ENCODE results near the gene KRTAP10-6.
"Not testable (repeated sequence)": the region's sequence is repeated elsewhere in the genome, so short reads cannot be mapped to it uniquely, and the experiment has no call there.

The KRTAP10-6 gene, protein sequence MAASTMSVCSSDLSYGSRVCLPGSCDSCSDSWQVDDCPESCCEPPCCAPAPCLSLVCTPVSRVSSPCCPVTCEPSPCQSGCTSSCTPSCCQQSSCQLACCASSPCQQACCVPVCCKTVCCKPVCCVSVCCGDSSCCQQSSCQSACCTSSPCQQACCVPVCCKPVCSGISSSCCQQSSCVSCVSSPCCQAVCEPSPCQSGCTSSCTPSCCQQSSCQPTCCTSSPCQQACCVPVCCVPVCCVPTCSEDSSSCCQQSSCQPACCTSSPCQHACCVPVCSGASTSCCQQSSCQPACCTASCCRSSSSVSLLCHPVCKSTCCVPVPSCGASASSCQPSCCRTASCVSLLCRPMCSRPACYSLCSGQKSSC

DNA sequence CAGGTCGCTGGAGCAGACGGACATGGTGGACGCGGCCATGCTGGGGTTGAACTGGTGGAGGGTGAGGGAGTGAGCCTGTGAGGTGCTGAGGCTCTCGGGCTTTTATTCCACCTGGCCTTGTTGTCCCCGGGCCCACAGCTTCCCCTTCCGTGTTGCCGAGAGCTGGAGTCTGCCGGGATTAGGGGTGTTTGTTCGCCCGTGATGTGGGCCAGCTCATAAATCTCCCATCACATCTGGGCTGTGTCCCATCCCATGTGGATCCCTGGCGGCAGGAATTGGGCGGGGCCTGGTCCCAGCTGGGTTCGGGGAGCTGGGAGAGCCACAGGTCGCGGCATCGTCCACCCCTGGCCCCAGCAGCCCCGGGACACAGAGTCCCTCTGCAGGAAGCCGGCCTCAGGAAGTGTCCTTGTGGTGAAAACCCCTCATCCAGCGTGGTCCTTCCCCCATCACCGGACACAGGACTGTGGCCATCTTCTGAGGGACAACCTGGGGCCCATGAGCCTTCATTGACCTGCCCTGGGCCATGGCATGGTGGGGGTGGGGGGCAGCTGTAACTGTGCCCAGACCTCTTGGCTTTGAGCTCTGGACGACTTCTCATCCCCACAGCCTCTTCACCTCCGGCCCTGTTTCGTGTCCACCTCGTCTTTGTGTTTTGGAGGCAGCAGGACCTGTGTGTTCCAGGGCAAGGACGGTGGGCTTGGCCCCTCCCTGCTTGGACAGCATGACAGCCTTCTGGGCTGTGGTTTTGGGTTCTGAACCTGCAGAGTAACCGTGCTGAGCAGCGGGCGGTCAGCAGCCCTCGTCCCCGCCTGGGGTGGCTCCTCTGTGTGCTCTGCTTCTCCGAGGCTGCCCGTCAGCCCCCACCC is at the start of gene KRTAP10-6:
KRTAP10-6 (minus strand) TSS at position 60 of the 866 bp plus-strand sequence; CDS start at position 39, 21 bp downstream.
- no peak for TF ChIP-seq EZH2phosphoT487 (IDR thresholded peaks at IDR 0.05; ENCODE audit: low read depth)
- TF ChIP-seq, protein P1, sequence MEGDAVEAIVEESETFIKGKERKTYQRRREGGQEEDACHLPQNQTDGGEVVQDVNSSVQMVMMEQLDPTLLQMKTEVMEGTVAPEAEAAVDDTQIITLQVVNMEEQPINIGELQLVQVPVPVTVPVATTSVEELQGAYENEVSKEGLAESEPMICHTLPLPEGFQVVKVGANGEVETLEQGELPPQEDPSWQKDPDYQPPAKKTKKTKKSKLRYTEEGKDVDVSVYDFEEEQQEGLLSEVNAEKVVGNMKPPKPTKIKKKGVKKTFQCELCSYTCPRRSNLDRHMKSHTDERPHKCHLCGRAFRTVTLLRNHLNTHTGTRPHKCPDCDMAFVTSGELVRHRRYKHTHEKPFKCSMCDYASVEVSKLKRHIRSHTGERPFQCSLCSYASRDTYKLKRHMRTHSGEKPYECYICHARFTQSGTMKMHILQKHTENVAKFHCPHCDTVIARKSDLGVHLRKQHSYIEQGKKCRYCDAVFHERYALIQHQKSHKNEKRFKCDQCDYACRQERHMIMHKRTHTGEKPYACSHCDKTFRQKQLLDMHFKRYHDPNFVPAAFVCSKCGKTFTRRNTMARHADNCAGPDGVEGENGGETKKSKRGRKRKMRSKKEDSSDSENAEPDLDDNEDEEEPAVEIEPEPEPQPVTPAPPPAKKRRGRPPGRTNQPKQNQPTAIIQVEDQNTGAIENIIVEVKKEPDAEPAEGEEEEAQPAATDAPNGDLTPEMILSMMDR (IDR thresholded peaks at IDR 0.05; ENCODE audit: low read depth, low read length), result no peak
- Histone ChIP-seq H3K4me1 (ENCODE audit: low read length) (no peaks in the 10 kb centered on the region), H3K36me3 (replicated peaks; ENCODE audit: low read depth, low read length) (no peaks in the 10 kb centered on the region), H4K20me1 (ENCODE audit: insufficient read depth, low read length) (no peaks in the 10 kb centered on the region), H2AFZ (ENCODE audit: low read depth, low read length) (no peak within 1 kb of the TSS), H3K4me2 (ENCODE audit: low read length) (no peak within 1 kb of the TSS), H3K4me3 (ENCODE audit: low read length) (no peak within 1 kb of the TSS), H3K27ac (ENCODE audit: low read length) (no peak within 1 kb of the TSS), H3K79me2 (ENCODE audit: low read length) (no peaks in the 10 kb centered on the region), H3K27me3 (ENCODE audit: low read depth, low read length) (no peaks in the 10 kb centered on the region), H3K9ac (ENCODE audit: low read length) (no peak within 1 kb of the TSS), H3K9me3 (ENCODE audit: insufficient read depth, low read length) (no peaks in the 10 kb centered on the region)

DNA sequence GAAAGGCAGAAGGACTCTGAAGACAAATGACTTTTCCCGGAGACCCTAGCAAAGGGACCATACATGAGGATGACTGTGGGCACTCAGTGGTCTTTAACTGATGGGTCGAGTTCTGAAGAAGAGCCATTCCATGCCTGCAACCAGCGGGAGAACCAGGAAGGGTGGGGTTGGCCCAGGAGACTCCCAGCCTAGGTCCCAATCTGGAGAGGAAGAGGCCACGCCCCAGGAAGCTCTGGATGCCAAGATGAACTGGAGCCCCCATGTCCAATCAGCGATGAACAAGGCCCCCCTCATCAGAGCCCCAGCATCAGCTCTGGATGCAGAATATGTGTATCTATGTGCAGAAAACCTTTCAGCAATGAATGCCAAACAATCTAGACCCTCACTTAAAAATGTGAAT is 48.5 kb upstream of the KRTAP10-6 start:
- Histone ChIP-seq H4K20me1 (ENCODE audit: insufficient read depth, low read length) (no peaks in the 10 kb centered on the region), H3K27ac (ENCODE audit: low read length) (no peak overlapping the region), H3K9me3 (ENCODE audit: insufficient read depth, low read length) (0 out of 2 replicates have a peak, but pooled peaks cover 4% of the 10 kb centered on the region), H3K9ac (ENCODE audit: low read length) (no peak overlapping the region), H3K4me2 (ENCODE audit: low read length) (no peak overlapping the region), H3K79me2 (ENCODE audit: low read length) (no peaks in the 10 kb centered on the region), H3K36me3 (replicated peaks; ENCODE audit: low read depth, low read length) (no peaks in the 10 kb centered on the region), H2AFZ (ENCODE audit: low read depth, low read length) (no peak overlapping the region), H3K27me3 (ENCODE audit: low read depth, low read length) (no peaks in the 10 kb centered on the region), H3K4me3 (ENCODE audit: low read length) (no peak overlapping the region), H3K4me1 (ENCODE audit: low read length) (no peaks in the 10 kb centered on the region)
- no peak for TF ChIP-seq EZH2phosphoT487 (IDR thresholded peaks at IDR 0.05; ENCODE audit: low read depth)
- TF ChIP-seq, protein P1 (IDR thresholded peaks at IDR 0.05; ENCODE audit: low read depth, low read length), result no peak

DNA sequence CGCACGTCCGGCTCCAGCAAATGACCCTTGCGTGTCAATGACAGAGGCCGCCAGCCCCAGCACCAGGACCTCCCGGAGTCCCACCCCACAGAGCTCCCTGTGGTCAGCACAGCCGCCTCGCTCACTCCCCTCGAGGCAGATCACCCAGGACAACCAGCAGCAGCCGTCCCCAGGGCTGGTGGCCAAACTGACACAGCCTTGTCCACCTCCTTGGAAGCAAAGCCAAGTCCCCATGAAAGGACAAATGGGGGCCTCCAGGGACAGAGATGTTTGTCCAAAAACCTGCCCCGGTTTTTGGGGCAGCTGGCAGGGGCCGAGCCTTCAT is 47.0 kb upstream of the KRTAP10-6 start:
- TF ChIP-seq, protein P1 (IDR thresholded peaks at IDR 0.05; ENCODE audit: low read depth, low read length), result no peak
- no peak for TF ChIP-seq EZH2phosphoT487 (IDR thresholded peaks at IDR 0.05; ENCODE audit: low read depth)
- Histone ChIP-seq H3K9ac (ENCODE audit: low read length) (no peak overlapping the region), H3K79me2 (ENCODE audit: low read length) (no peaks in the 10 kb centered on the region), H3K9me3 (ENCODE audit: insufficient read depth, low read length) (0 out of 2 replicates have a peak, but pooled peaks cover 4% of the 10 kb centered on the region), H2AFZ (ENCODE audit: low read depth, low read length) (no peak overlapping the region), H3K4me2 (ENCODE audit: low read length) (no peak overlapping the region), H3K27ac (ENCODE audit: low read length) (no peak overlapping the region), H3K27me3 (ENCODE audit: low read depth, low read length) (no peaks in the 10 kb centered on the region; the same call in 1 of the 2 replicates), H3K4me1 (ENCODE audit: low read length) (no peaks in the 10 kb centered on the region), H4K20me1 (ENCODE audit: insufficient read depth, low read length) (no peaks in the 10 kb centered on the region), H3K36me3 (replicated peaks; ENCODE audit: low read depth, low read length) (no peaks in the 10 kb centered on the region), H3K4me3 (ENCODE audit: low read length) (no peak overlapping the region)

DNA sequence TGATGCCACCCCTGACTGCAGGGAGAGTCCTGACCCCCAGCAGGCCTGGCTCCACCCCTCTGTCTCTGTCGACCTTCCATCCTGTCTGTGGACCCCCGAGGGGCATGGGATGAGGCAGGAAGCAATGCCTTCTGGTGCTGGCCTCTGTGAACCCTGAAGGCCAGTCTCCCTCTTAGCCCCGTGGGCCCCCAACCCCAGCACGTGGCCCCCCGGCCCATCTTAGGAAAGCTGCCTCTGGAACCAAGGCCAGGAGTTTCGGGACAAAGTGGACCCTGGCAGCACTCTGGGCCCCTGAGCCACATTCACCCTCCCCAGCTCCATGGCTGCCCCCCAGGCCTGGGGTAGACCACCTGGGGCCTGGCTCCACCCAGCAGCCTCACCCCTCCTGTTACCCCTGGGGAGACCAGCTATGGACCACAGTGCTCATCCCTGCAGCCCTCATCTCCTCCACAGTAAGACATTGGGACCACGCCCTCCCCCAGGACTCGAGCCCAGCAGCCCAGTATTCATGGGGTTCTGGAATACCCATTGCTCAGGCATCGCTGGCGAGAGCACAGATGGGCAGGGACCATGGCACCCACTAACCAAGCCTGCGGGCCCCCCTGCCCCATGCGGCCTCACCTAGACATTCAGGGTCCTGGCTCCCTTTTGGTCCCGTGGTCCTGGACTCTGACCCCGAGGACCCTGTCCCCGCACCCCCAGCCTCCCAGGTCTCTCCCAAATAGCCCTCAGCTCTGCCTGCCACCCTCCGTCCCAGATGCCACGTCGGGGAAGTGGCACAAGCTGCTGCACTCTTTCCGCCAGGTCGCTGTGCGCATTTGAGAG is 46.4 kb upstream of the KRTAP10-6 start:
- not testable (repeated sequence) for H3K4me3 ChIP-seq (ENCODE audit: low read length); H3K9ac ChIP-seq (ENCODE audit: low read length); H4K20me1 ChIP-seq (ENCODE audit: insufficient read depth, low read length); H3K4me2 ChIP-seq (ENCODE audit: low read length); H3K79me2 ChIP-seq (ENCODE audit: low read length); H3K9me3 ChIP-seq (ENCODE audit: insufficient read depth, low read length); H3K27me3 ChIP-seq (ENCODE audit: low read depth, low read length); H3K36me3 ChIP-seq (replicated peaks; ENCODE audit: low read depth, low read length); H3K27ac ChIP-seq (ENCODE audit: low read length); H3K4me1 ChIP-seq (ENCODE audit: low read length); H2AFZ ChIP-seq (ENCODE audit: low read depth, low read length)

DNA sequence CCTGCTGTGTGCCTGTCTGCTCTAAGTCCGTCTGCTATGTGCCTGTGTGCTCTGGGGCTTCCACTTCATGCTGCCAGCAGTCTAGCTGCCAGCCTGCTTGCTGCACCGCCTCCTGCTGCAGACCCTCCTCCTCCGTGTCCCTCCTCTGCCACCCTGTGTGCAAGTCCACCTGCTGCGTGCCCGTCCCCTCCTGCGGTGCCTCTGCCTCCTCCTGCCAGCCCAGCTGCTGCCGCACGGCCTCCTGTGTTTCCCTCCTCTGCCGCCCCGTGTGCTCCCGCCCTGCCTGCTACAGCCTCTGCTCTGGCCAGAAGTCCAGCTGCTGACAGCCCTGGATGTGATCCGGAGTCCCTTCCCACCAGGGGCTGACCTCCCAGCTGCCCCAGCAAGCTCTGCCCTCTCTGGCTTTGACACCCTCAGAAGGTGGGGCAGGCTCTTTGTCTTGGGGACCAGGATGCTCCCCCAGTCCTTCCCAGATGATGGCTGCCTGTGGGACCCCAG is 45.6 kb upstream of the KRTAP10-6 start:
- not testable (repeated sequence) for H3K4me2 ChIP-seq (ENCODE audit: low read length); H3K4me1 ChIP-seq (ENCODE audit: low read length); H3K36me3 ChIP-seq (replicated peaks; ENCODE audit: low read depth, low read length); H2AFZ ChIP-seq (ENCODE audit: low read depth, low read length); H3K4me3 ChIP-seq (ENCODE audit: low read length); H3K9me3 ChIP-seq (ENCODE audit: insufficient read depth, low read length); H3K79me2 ChIP-seq (ENCODE audit: low read length); H3K9ac ChIP-seq (ENCODE audit: low read length); H3K27ac ChIP-seq (ENCODE audit: low read length); H4K20me1 ChIP-seq (ENCODE audit: insufficient read depth, low read length); H3K27me3 ChIP-seq (ENCODE audit: low read depth, low read length)

Measured in OCI-LY3 (cell line).